Measurements from ENCODE around the gene RGS13.

GRCh38 chr1:192654120-192654519 is 18.2 kb downstream of the RGS13 start:
- TF ChIP-seq EP300 (IDR thresholded peaks at IDR 0.05) (no peak), CTCF (IDR thresholded peaks at IDR 0.05) (no peak)

Data from tibial nerve (tissue), 4 donors.